Vagina (tissue), 2 donors: Measurements from ENCODE around the gene KCNJ4. TPM values are rescaled to one million over a fixed set of nuclear protein-coding genes. Genes with fewer than 3 reads are reported as not detected.

Experiments used
- DNase-seq, 2 donors: peaks; one replicate each; pipeline ENCODE4 v3.0.0-alpha.2; 2017; ENCODE audit errors: extremely low spot score in 2 of 2
- H3K27ac ChIP-seq: fragments of 200-600 bp; sonication (generic); one replicate; pipeline ENCODE4 v1.5.1; 2019
- H3K27me3 ChIP-seq: fragments of 200-600 bp; sonication (generic); one replicate; pipeline ENCODE4 v1.5.1; 2019
- H3K36me3 ChIP-seq, 2 donors: fragments of 200-600 bp; sonication (generic); one replicate each; pipeline ENCODE4 v1.5.1; 2017 to 2019
- H3K4me1 ChIP-seq: fragments of 200-600 bp; sonication (generic); one replicate; pipeline ENCODE4 v1.5.1; 2019
- H3K4me3 ChIP-seq, 2 donors: fragments of 200-600 bp; sonication (generic); 1 replicate in 1 of 2; 2 replicates in 1 of 2; pipeline ENCODE4 v1.5.1; 2016 to 2019
- H3K9me3 ChIP-seq: fragments of 200-600 bp; sonication (generic); one replicate; pipeline ENCODE4 v1.5.1; 2019
- CTCF ChIP-seq, 3 experiments: fragments of 450-650 bp in 2 of 3; fragments of 200-600 bp in 1 of 3; sonication (generic) in 1 of 3; IDR thresholded peaks; one replicate each; pipeline ENCODE4 v1.5.1; 2017 to 2019; ENCODE audit warnings: antibody characterized with exemption in 3 of 3, mild to moderate bottlenecking in 2 of 3, moderate library complexity in 2 of 3
- POLR2A ChIP-seq, 2 donors: fragments of 450-650 bp; IDR thresholded peaks; one replicate each; pipeline ENCODE4 v1.6.1; 2017; ENCODE audit warnings: antibody characterized with exemption in 2 of 2, mild to moderate bottlenecking in 2 of 2, moderate library complexity in 2 of 2
- POLR2AphosphoS5 ChIP-seq, 2 donors: sonication (generic); formaldehyde crosslinking; IDR thresholded peaks; one replicate each; pipeline ENCODE4 v1.9.0; 2017; ENCODE audit warnings: antibody characterized with exemption in 2 of 2, mild to moderate bottlenecking in 2 of 2, low read depth in 1 of 2; ENCODE audit not compliant: insufficient read depth in 1 of 2
- intact Hi-C: fragments of 100-400 bp; cut with DNase I; formaldehyde crosslinking; loops from one replicate; pipeline ENCODE4 v1.15.1; 2023
- total RNA-seq: library from RNA; depleted of rRNA; stranded (reverse); fragments of >200 nt; gene quantifications from one replicate; pipeline ENCODE4 v1.2.3, GENCODE V29; 2016

The KCNJ4 gene
- total RNA-seq, 1 donor from 2014 or later, result not detected

GRCh38 chr22:38494498-38494897 lies 39.5 kb upstream of the KCNJ4 start:
- H3K9me3 ChIP-seq, result no peaks in the 10 kb centered on the region
- intact Hi-C loops, result no loop called here
- H3K27ac ChIP-seq, result no peak overlapping the region
- TF ChIP-seq POLR2AphosphoS5 (IDR thresholded peaks at IDR 0.05; ENCODE audit: insufficient read depth in 1 of 2, low read depth in 1 of 2), result no peak
- no peak for TF ChIP-seq POLR2A (IDR thresholded peaks at IDR 0.05)
- no peak for TF ChIP-seq CTCF (IDR thresholded peaks at IDR 0.05)
- H3K36me3 ChIP-seq, result peaks cover 14 to 99% of the 10 kb centered on the region in 2 donors
- no peak overlapping the region for H3K4me3 ChIP-seq
- no peak for DNase-seq
- no peaks in the 10 kb centered on the region for H3K27me3 ChIP-seq
- H3K4me1 ChIP-seq, result peaks cover 26% of the 10 kb centered on the region

- H3K27ac ChIP-seq, result no peak overlapping the region
- TF ChIP-seq CTCF (IDR thresholded peaks at IDR 0.05) (no peak), POLR2AphosphoS5 (IDR thresholded peaks at IDR 0.05; ENCODE audit: insufficient read depth in 1 of 2, low read depth in 1 of 2) (no peak), POLR2A (IDR thresholded peaks at IDR 0.05) (no peak)
- H3K27me3 ChIP-seq, result no peaks in the 10 kb centered on the region
- peaks cover 7% of the 10 kb centered on the region for H3K4me1 ChIP-seq
- H3K36me3 ChIP-seq, result peaks cover 10 to 99% of the 10 kb centered on the region in 2 donors
- no peak overlapping the region for H3K4me3 ChIP-seq
- intact Hi-C loops, result no loop called here
- H3K9me3 ChIP-seq, result no peaks in the 10 kb centered on the region
- no peak for DNase-seq
These were observed 36.8 kb upstream of the KCNJ4 start for GRCh38 chr22:38491707-38492348.

- no peak for TF ChIP-seq POLR2AphosphoS5 (IDR thresholded peaks at IDR 0.05; ENCODE audit: insufficient read depth in 1 of 2, low read depth in 1 of 2)
- TF ChIP-seq POLR2A (IDR thresholded peaks at IDR 0.05), result no peak
- H3K27ac ChIP-seq, result peak overlapping the region; percentile 16
- H3K4me1 ChIP-seq, result peaks cover 2% of the 10 kb centered on the region
- no peaks in the 10 kb centered on the region for H3K27me3 ChIP-seq
- H3K9me3 ChIP-seq, result no peaks in the 10 kb centered on the region
- no peak for DNase-seq
- peaks cover 16 to 99% of the 10 kb centered on the region in 2 donors for H3K36me3 ChIP-seq
- intact Hi-C loops, result no loop called here
- H3K4me3 ChIP-seq, result no peak overlapping the region
These were observed 35.9 kb upstream of the KCNJ4 start for GRCh38 chr22:38490915-38491314.

GRCh38 chr22:38490475-38490874 lies 35.5 kb upstream of the KCNJ4 start:
- intact Hi-C loops, result no loop called here
- DNase-seq, result no peak
- H3K4me1 ChIP-seq, result no peaks in the 10 kb centered on the region
- H3K9me3 ChIP-seq, result no peaks in the 10 kb centered on the region
- no peak for TF ChIP-seq CTCF (IDR thresholded peaks at IDR 0.05)
- no peak for TF ChIP-seq POLR2AphosphoS5 (IDR thresholded peaks at IDR 0.05; ENCODE audit: insufficient read depth in 1 of 2, low read depth in 1 of 2)
- TF ChIP-seq POLR2A (IDR thresholded peaks at IDR 0.05), result no peak
- no peak overlapping the region for H3K4me3 ChIP-seq
- H3K27me3 ChIP-seq, result no peaks in the 10 kb centered on the region
- H3K36me3 ChIP-seq, result peaks cover 16 to 99% of the 10 kb centered on the region in 2 donors
- peak overlapping the region; percentile 16 for H3K27ac ChIP-seq

GRCh38 chr22:38489561-38490145 lies 34.7 kb upstream of the KCNJ4 start:
- Histone ChIP-seq H3K4me3 (no peak overlapping the region), H3K27ac (no peak overlapping the region), H3K36me3 (peaks cover 16 to 99% of the 10 kb centered on the region in 2 donors), H3K4me1 (no peaks in the 10 kb centered on the region), H3K9me3 (no peaks in the 10 kb centered on the region), H3K27me3 (no peaks in the 10 kb centered on the region)
- intact Hi-C loops, result no loop called here
- DNase-seq, result no peak
- TF ChIP-seq POLR2AphosphoS5 (IDR thresholded peaks at IDR 0.05; ENCODE audit: insufficient read depth in 1 of 2, low read depth in 1 of 2), result no peak
- no peak for TF ChIP-seq POLR2A (IDR thresholded peaks at IDR 0.05)
- TF ChIP-seq CTCF (IDR thresholded peaks at IDR 0.05), result no peak
